ENCODE measurements around the gene PHLDA3.

PHLDA3 gene

GRCh38 chr1:201443747-201444146, 25.2 kb downstream of the PHLDA3 start:
- Histone ChIP-seq H3K4me1 (ENCODE audit: control insufficient read depth, insufficient read depth, low read length) (peaks cover 14% of the 10 kb centered on the region), H3K27me3 (replicated peaks; ENCODE audit: control insufficient read depth, insufficient read depth, low read length) (no peaks in the 10 kb centered on the region), H3K4me3 (ENCODE audit: low read length) (no peak overlapping the region), H3K9me3 (ENCODE audit: control insufficient read depth, low read length) (peaks cover 6% of the 10 kb centered on the region), H3K36me3 (ENCODE audit: control insufficient read depth, insufficient read depth, low read length, severe bottlenecking) (no peaks in the 10 kb centered on the region), H3K9ac (ENCODE audit: low read length) (no peak overlapping the region)
- no peak for DNase-seq (ENCODE audit: low read depth)

GRCh38 chr1:201436969-201437368, 32.0 kb downstream of the PHLDA3 start:
- H3K4me1 ChIP-seq (ENCODE audit: control insufficient read depth, insufficient read depth, low read length) = peaks cover 12% of the 10 kb centered on the region
- no peak for DNase-seq (ENCODE audit: low read depth)
- H3K36me3 ChIP-seq (ENCODE audit: control insufficient read depth, insufficient read depth, low read length, severe bottlenecking) = no peaks in the 10 kb centered on the region
- H3K4me3 ChIP-seq (ENCODE audit: low read length) = no peak overlapping the region
- no peak overlapping the region for H3K9ac ChIP-seq (ENCODE audit: low read length)
- peaks cover 6% of the 10 kb centered on the region for H3K9me3 ChIP-seq (ENCODE audit: control insufficient read depth, low read length)
- H3K27me3 ChIP-seq (replicated peaks; ENCODE audit: control insufficient read depth, insufficient read depth, low read length) = no peaks in the 10 kb centered on the region

GRCh38 chr1:201436393-201436792, 32.6 kb downstream of the PHLDA3 start:
- H3K4me1 ChIP-seq (ENCODE audit: control insufficient read depth, insufficient read depth, low read length) = peaks cover 12% of the 10 kb centered on the region

GRCh38 chr1:201434266-201434665, 34.7 kb downstream of the PHLDA3 start:
- Histone ChIP-seq H3K4me1 (ENCODE audit: control insufficient read depth, insufficient read depth, low read length) (peaks cover 12% of the 10 kb centered on the region), H3K27me3 (replicated peaks; ENCODE audit: control insufficient read depth, insufficient read depth, low read length) (peaks cover 3% of the 10 kb centered on the region), H3K36me3 (ENCODE audit: control insufficient read depth, insufficient read depth, low read length, severe bottlenecking) (no peaks in the 10 kb centered on the region), H3K9ac (ENCODE audit: low read length) (no peak overlapping the region), H3K4me3 (ENCODE audit: low read length) (no peak overlapping the region), H3K9me3 (ENCODE audit: control insufficient read depth, low read length) (no peaks in the 10 kb centered on the region)
- no peak for DNase-seq (ENCODE audit: low read depth)

More at GRCh38 chr1:201436393-201436792, 32.6 kb downstream of the PHLDA3 start:
- no peak for DNase-seq (ENCODE audit: low read depth)
- Histone ChIP-seq H3K4me3 (ENCODE audit: low read length) (no peak overlapping the region), H3K36me3 (ENCODE audit: control insufficient read depth, insufficient read depth, low read length, severe bottlenecking) (no peaks in the 10 kb centered on the region), H3K9ac (ENCODE audit: low read length) (no peak overlapping the region), H3K27me3 (replicated peaks; ENCODE audit: control insufficient read depth, insufficient read depth, low read length) (no peaks in the 10 kb centered on the region), H3K9me3 (ENCODE audit: control insufficient read depth, low read length) (peaks cover 6% of the 10 kb centered on the region)

GRCh38 chr1:201433609-201434008, 35.4 kb downstream of the PHLDA3 start:
- H3K9me3 ChIP-seq (ENCODE audit: control insufficient read depth, low read length) = no peaks in the 10 kb centered on the region
- no peak for DNase-seq (ENCODE audit: low read depth)
- H3K4me3 ChIP-seq (ENCODE audit: low read length) = no peak overlapping the region
- H3K4me1 ChIP-seq (ENCODE audit: control insufficient read depth, insufficient read depth, low read length) = peaks cover 12% of the 10 kb centered on the region
- H3K27me3 ChIP-seq (replicated peaks; ENCODE audit: control insufficient read depth, insufficient read depth, low read length) = peaks cover 3% of the 10 kb centered on the region
- no peak overlapping the region for H3K9ac ChIP-seq (ENCODE audit: low read length)
- no peaks in the 10 kb centered on the region for H3K36me3 ChIP-seq (ENCODE audit: control insufficient read depth, insufficient read depth, low read length, severe bottlenecking)

- H3K4me3 ChIP-seq (ENCODE audit: low read length) = no peak overlapping the region
- H3K27me3 ChIP-seq (replicated peaks; ENCODE audit: control insufficient read depth, insufficient read depth, low read length) = peaks cover 3% of the 10 kb centered on the region
- peaks cover 5% of the 10 kb centered on the region for H3K4me1 ChIP-seq (ENCODE audit: control insufficient read depth, insufficient read depth, low read length)
- H3K9ac ChIP-seq (ENCODE audit: low read length) = no peak overlapping the region
- no peaks in the 10 kb centered on the region for H3K36me3 ChIP-seq (ENCODE audit: control insufficient read depth, insufficient read depth, low read length, severe bottlenecking)
- no peaks in the 10 kb centered on the region for H3K9me3 ChIP-seq (ENCODE audit: control insufficient read depth, low read length)
- DNase-seq (ENCODE audit: low read depth) = no peak
These were observed 38.2 kb downstream of the PHLDA3 start for GRCh38 chr1:201430776-201431175.

GRCh38 chr1:201429736-201430501, 39.1 kb downstream of the PHLDA3 start:
- H3K27me3 ChIP-seq (replicated peaks; ENCODE audit: control insufficient read depth, insufficient read depth, low read length) = peaks cover 3% of the 10 kb centered on the region
- no peaks in the 10 kb centered on the region for H3K9me3 ChIP-seq (ENCODE audit: control insufficient read depth, low read length)
- H3K4me1 ChIP-seq (ENCODE audit: control insufficient read depth, insufficient read depth, low read length) = no peaks in the 10 kb centered on the region
- H3K36me3 ChIP-seq (ENCODE audit: control insufficient read depth, insufficient read depth, low read length, severe bottlenecking) = no peaks in the 10 kb centered on the region
- no peak for DNase-seq (ENCODE audit: low read depth)
- no peak overlapping the region for H3K4me3 ChIP-seq (ENCODE audit: low read length)
- H3K9ac ChIP-seq (ENCODE audit: low read length) = no peak overlapping the region

GRCh38 chr1:201427963-201428362, 41.0 kb downstream of the PHLDA3 start:
- Histone ChIP-seq H3K36me3 (ENCODE audit: control insufficient read depth, insufficient read depth, low read length, severe bottlenecking) (no peaks in the 10 kb centered on the region), H3K27me3 (replicated peaks; ENCODE audit: control insufficient read depth, insufficient read depth, low read length) (peaks cover 3% of the 10 kb centered on the region), H3K9ac (ENCODE audit: low read length) (no peak overlapping the region), H3K4me1 (ENCODE audit: control insufficient read depth, insufficient read depth, low read length) (no peaks in the 10 kb centered on the region), H3K9me3 (ENCODE audit: control insufficient read depth, low read length) (no peaks in the 10 kb centered on the region), H3K4me3 (ENCODE audit: low read length) (no peak overlapping the region)
- DNase-seq (ENCODE audit: low read depth) = no peak

GRCh38 chr1:201426479-201427310, 42.3 kb downstream of the PHLDA3 start:
- H3K9me3 ChIP-seq (ENCODE audit: control insufficient read depth, low read length) = no peaks in the 10 kb centered on the region
- no peak overlapping the region for H3K4me3 ChIP-seq (ENCODE audit: low read length)
- H3K27me3 ChIP-seq (replicated peaks; ENCODE audit: control insufficient read depth, insufficient read depth, low read length) = peaks cover 9% of the 10 kb centered on the region
- H3K4me1 ChIP-seq (ENCODE audit: control insufficient read depth, insufficient read depth, low read length) = no peaks in the 10 kb centered on the region
- no peak overlapping the region for H3K9ac ChIP-seq (ENCODE audit: low read length)
- DNase-seq (ENCODE audit: low read depth) = no peak
- H3K36me3 ChIP-seq (ENCODE audit: control insufficient read depth, insufficient read depth, low read length, severe bottlenecking) = no peaks in the 10 kb centered on the region

- Histone ChIP-seq H3K9ac (ENCODE audit: low read length) (no peak overlapping the region), H3K9me3 (ENCODE audit: control insufficient read depth, low read length) (no peaks in the 10 kb centered on the region), H3K4me1 (ENCODE audit: control insufficient read depth, insufficient read depth, low read length) (no peaks in the 10 kb centered on the region), H3K27me3 (replicated peaks; ENCODE audit: control insufficient read depth, insufficient read depth, low read length) (peaks cover 25% of the 10 kb centered on the region), H3K4me3 (ENCODE audit: low read length) (no peak overlapping the region), H3K36me3 (ENCODE audit: control insufficient read depth, insufficient read depth, low read length, severe bottlenecking) (no peaks in the 10 kb centered on the region)
- DNase-seq (ENCODE audit: low read depth) = no peak
These were observed 44.8 kb downstream of the PHLDA3 start for GRCh38 chr1:201424146-201424545.

- Histone ChIP-seq H3K36me3 (ENCODE audit: control insufficient read depth, insufficient read depth, low read length, severe bottlenecking) (no peaks in the 10 kb centered on the region), H3K9me3 (ENCODE audit: control insufficient read depth, low read length) (no peaks in the 10 kb centered on the region), H3K9ac (ENCODE audit: low read length) (no peak overlapping the region), H3K4me1 (ENCODE audit: control insufficient read depth, insufficient read depth, low read length) (no peaks in the 10 kb centered on the region), H3K27me3 (replicated peaks; ENCODE audit: control insufficient read depth, insufficient read depth, low read length) (peaks cover 27% of the 10 kb centered on the region), H3K4me3 (ENCODE audit: low read length) (no peak overlapping the region)
- no peak for DNase-seq (ENCODE audit: low read depth)
These were observed 45.3 kb downstream of the PHLDA3 start for GRCh38 chr1:201423655-201424054.

Measured in adipocyte (in vitro differentiated cells).